BJ (cell line): Measurements from ENCODE around the gene TAF1B. TPM values are rescaled to one million over a fixed set of nuclear protein-coding genes. Genes with fewer than 3 reads are reported as not detected.

ENCODE experiments used
- CTCF ChIA-PET: fragments of 350-600 bp; formaldehyde crosslinking; extraction: SDS; loops from one replicate; lab custom pipeline; 2021; ENCODE audit warnings: antibody characterized with exemption, inconsistent platforms; lab: Yijun Ruan, JAX
- POLR2A ChIA-PET: fragments of 300-600 bp; sonication (Branson Sonifier 250); formaldehyde crosslinking; extraction: SDS; loops from one replicate; lab custom pipeline; 2021; ENCODE audit warnings: antibody characterized with exemption; lab: Charles Lee
- DNase-seq: peaks from one replicate; pipeline ENCODE4 v3.0.0-alpha.2; 2011; ENCODE audit warnings: low read depth
- H3K27me3 ChIP-seq: 2 replicates; pipeline ENCODE4 v1.6.0; 2011; ENCODE audit warnings: low read length; ENCODE audit not compliant: control insufficient read depth, insufficient read depth
- H3K36me3 ChIP-seq: 2 replicates; pipeline ENCODE4 v1.5.1; 2011; ENCODE audit warnings: low read length; ENCODE audit not compliant: control insufficient read depth, insufficient read depth
- H3K4me3 ChIP-seq: 2 replicates; pipeline ENCODE4 v1.5.1; 2011; ENCODE audit warnings: low read depth, mild to moderate bottlenecking, control low read depth, low read length
- CTCF ChIP-seq: IDR thresholded peaks from 2 replicates; pipeline ENCODE4 v1.5.1; 2011; ENCODE audit warnings: low read depth, mild to moderate bottlenecking, control low read depth, inconsistent platforms, low read length, moderate library complexity; ENCODE audit not compliant: insufficient read depth
- polyA plus RNA-seq: library from polyadenylated mRNA; depleted of rRNA; stranded (reverse); fragments of >200 nt; gene quantifications from 2 replicates; pipeline ENCODE4 v1.2.3, GENCODE V29; 2011

TAF1B gene
- polyA plus RNA-seq, 1 experiment, result 7.6 TPM

GRCh38 chr2:9941196-9941995 lies 98.1 kb downstream of the TAF1B start:
- CTCF ChIA-PET, result interaction anchor here (0.7 to 3.5 kb wide), 3 partner anchors 31 to 128 kb away, joined by 4 to 11 read pairs (median 5); no protein-coding TSS in a partner anchor
- peaks cover 2% of the 10 kb centered on the region; the same call in 1 of the 2 replicates for H3K27me3 ChIP-seq
- TF ChIP-seq CTCF, result no peak
- no peaks in the 10 kb centered on the region for H3K36me3 ChIP-seq
- H3K4me3 ChIP-seq, result no peak overlapping the region
- DNase-seq, result peak; percentile 44
- POLR2A ChIA-PET, result no interaction called here

GRCh38 chr2:9941996-9942390 lies 98.7 kb downstream of the TAF1B start:
- DNase-seq, result no peak
- no peak for TF ChIP-seq CTCF
- no peak overlapping the region for H3K4me3 ChIP-seq
- peaks cover 2% of the 10 kb centered on the region; the same call in 1 of the 2 replicates for H3K27me3 ChIP-seq
- no peaks in the 10 kb centered on the region for H3K36me3 ChIP-seq
- POLR2A ChIA-PET, result no interaction called here
- CTCF ChIA-PET, result interaction anchor here (2.1 kb wide), 1 partner anchor 128 kb away, joined by 9 read pairs; no protein-coding TSS in a partner anchor

- no peak for DNase-seq
- Histone ChIP-seq H3K36me3 (no peaks in the 10 kb centered on the region), H3K4me3 (no peak overlapping the region), H3K27me3 (peaks cover 2% of the 10 kb centered on the region; the same call in 1 of the 2 replicates)
- POLR2A ChIA-PET, result no interaction called here
- no peak for TF ChIP-seq CTCF
- CTCF ChIA-PET, result interaction anchor here (1.7 kb wide), 1 partner anchor 144 kb away, joined by 3 read pairs; no protein-coding TSS in a partner anchor
Observed at GRCh38 chr2:9944330-9944758, 101.1 kb downstream of the TAF1B start.

- TF ChIP-seq CTCF, result no peak
- ChIA-PET CTCF (interaction anchor here (0.9 to 1.1 kb wide), 2 partner anchors 24 to 132 kb away, joined by 3 read pairs; no protein-coding TSS in a partner anchor), POLR2A (no interaction called here)
- no peak for DNase-seq
- no peak overlapping the region for H3K4me3 ChIP-seq
- no peaks in the 10 kb centered on the region for H3K36me3 ChIP-seq
- peaks cover 2% of the 10 kb centered on the region; the same call in 1 of the 2 replicates for H3K27me3 ChIP-seq
Observed at GRCh38 chr2:9945596-9945995, 102.3 kb downstream of the TAF1B start.

GRCh38 chr2:9946076-9946475 lies 102.8 kb downstream of the TAF1B start:
- ChIA-PET POLR2A (no interaction called here), CTCF (interaction anchor here (0.9 to 1.1 kb wide), 2 partner anchors 24 to 132 kb away, joined by 3 read pairs; no protein-coding TSS in a partner anchor)
- no peak overlapping the region for H3K4me3 ChIP-seq

More at GRCh38 chr2:9946076-9946475, 102.8 kb downstream of the TAF1B start:
- Histone ChIP-seq H3K27me3 (peaks cover 2% of the 10 kb centered on the region; the same call in 1 of the 2 replicates), H3K36me3 (no peaks in the 10 kb centered on the region)
- no peak for DNase-seq
- no peak for TF ChIP-seq CTCF
